ENCODE results near the gene VWA5B1. TPM values are rescaled to one million over a fixed set of nuclear protein-coding genes. Genes with fewer than 3 reads are reported as not detected.

Gene VWA5B1
- total RNA-seq, 1 donor = not detected

- TF ChIP-seq CTCF (IDR thresholded peaks at IDR 0.05; ENCODE audit: insufficient read depth, low read length) = no peak
- no peak overlapping the region for H3K4me3 ChIP-seq (ENCODE audit: low read depth, low read length)
- DNase-seq (ENCODE audit: low read depth) = no peak
Measured at GRCh38 chr1:20337581-20337980, 46.9 kb downstream of the VWA5B1 start.

DNA sequence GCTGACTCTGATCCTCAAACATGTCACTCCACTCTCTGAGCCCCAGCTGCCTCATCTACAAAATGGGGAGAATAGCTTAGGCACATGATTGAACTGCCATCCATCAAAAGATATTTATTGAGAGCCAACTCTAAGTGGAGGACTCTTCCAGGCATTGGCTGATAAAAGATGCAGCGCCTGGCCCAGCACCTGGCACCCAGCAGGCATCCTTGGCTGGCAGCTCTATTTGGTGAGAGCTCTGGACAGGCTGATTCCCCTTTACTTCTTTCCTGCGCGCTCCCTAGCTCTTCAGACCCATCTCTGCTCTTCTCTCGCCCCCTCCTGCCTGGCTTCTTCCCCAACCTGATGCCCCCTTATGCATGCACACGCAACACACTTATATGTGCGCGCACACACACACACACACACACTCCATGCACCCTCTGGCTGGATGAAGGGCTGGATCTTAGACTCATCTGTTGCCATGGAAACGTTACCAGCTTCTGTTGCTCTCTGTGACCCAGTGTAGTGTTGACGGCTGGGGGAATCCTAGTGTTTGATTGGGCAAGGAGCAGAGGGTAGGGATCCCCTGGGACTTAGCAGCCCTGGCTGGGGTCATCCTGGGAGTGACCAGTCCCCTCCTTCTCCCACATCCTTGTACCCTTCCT, 49.3 kb downstream of the VWA5B1 start:
- no peak overlapping the region for H3K4me3 ChIP-seq (ENCODE audit: low read depth, low read length)
- TF ChIP-seq CTCF (IDR thresholded peaks at IDR 0.05; ENCODE audit: insufficient read depth, low read length) = no peak
- DNase-seq (ENCODE audit: low read depth) = no peak

DNA sequence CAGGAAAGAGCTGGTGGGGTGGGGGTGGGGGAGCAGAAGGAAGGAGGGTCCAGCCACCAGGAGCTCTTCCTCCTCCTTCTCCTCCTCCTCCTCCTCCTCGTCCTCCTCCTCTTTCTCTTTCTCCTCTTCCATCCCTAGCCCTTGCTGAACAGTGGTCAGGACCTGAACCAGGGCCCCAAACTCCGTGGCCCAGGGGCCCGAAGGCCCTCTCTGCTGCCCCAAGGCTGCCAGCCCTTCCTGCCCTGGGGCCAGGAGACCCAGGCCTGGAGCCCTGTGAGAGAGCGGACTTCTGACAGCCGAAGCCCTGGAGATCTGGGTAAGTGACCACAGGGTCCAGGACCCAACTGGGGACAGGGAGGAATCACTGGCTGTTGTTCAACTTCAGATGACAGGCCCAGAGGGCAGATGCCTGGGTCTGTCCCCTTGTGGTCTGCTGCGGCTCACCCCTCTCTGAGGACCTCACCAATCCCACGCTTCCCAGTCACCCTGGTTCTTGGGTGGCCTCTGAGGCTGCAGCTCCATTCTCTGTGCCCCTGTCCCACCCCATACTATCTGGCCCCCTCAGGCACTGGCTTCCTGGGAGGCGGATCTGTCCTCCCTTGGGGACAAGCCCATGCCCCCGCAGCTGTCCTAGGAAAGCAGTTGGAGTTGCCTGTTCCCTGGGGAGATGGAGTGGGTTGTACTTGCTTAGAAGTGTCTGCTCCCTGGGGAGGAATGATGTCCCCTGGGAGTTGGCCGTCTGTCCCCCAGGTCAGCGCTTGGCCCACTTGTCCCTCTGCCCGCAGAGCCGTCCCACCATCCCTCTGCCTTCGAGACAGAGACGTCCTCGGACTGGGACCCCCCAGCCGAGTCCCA, 51.8 kb downstream of the VWA5B1 start:
- no peak overlapping the region for H3K4me3 ChIP-seq (ENCODE audit: low read depth, low read length)
- no peak for DNase-seq (ENCODE audit: low read depth)
- TF ChIP-seq CTCF (IDR thresholded peaks at IDR 0.05; ENCODE audit: insufficient read depth, low read length) = no peak

DNA sequence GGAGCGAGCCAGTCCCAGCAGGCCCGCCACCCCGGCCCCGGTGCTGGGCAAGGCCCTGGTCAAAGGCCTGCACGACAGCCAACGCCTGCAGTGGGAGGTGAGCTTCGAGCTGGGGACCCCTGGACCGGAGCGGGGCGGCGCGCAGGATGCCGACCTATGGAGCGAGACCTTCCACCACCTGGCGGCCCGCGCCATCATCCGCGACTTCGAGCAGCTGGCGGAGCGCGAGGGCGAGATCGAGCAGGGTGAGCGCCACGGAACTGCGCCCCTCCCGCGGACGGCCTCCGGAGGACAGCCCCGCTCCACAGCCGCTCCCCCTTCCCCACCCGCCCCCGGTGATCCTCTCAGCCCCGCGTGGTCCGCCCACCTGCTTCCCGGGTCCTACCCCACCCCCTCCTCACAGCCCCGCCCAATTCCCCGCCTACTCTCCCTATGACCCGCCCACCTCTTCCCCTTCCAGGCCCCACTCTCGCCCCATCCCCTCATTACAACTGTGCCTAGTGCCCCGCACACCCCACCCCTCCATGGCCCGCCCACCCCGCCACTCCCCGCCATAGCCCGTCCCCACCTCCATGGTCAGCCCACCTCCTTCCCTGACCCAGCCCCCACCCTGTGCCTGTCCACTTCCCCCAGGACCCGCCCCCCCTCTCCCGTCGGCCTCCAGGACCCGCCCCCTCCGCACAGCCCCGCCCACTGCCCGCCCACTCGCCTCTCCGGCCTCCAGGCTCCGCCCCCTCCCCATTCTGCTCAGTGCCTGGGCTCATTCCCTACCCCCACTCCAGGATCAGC, 52.7 kb downstream of the VWA5B1 start:
- no peak for TF ChIP-seq CTCF (IDR thresholded peaks at IDR 0.05; ENCODE audit: insufficient read depth, low read length)
- DNase-seq (ENCODE audit: low read depth) = no peak
- H3K4me3 ChIP-seq (ENCODE audit: low read depth, low read length) = no peak overlapping the region

DNA sequence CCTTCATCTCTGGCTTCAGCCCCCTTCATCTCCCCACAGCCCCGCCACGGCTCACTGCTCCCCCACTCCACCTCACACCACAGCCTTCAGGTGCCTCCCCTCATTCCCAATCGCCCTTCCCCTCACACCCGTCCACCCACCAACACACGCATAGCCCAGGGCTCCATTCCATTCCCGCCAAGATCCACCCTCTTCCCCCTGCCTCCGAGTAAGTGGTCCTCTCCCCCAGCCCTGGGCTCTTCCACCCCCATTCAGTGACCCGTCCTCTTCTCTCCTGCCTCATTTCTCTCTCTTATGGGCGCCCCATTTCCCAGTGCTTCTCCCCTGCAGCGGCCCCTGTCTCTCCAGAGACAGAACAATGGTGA, 53.2 kb downstream of the VWA5B1 start:
- no peak for TF ChIP-seq CTCF (IDR thresholded peaks at IDR 0.05; ENCODE audit: insufficient read depth, low read length)
- DNase-seq (ENCODE audit: low read depth) = no peak
- H3K4me3 ChIP-seq (ENCODE audit: low read depth, low read length) = no peak overlapping the region

DNA sequence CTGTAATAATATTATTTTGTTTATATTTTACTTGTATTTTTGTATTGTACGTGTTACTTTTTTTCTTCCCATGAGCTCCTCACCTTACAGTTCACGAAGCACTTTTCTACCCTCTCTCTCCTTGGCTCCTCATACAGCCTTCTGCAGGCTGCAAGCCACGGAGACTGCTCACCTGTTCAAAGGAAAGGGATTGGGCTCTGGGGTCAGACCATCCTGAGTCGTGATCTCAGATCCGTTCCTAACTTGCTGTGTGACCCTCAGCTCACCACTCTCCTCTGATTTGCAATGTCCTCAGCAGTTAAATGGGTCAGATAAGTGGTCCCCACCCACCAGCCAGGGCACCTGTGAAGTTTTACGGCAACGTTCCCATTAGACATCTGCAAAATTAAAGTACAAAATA, 54.1 kb downstream of the VWA5B1 start:
- no peak overlapping the region for H3K4me3 ChIP-seq (ENCODE audit: low read depth, low read length)
- DNase-seq (ENCODE audit: low read depth) = no peak
- no peak for TF ChIP-seq CTCF (IDR thresholded peaks at IDR 0.05; ENCODE audit: insufficient read depth, low read length)

Measured in fibroblast of the aortic adventitia (primary cell).